NCI-H1092 treated with DMSO at 0.1 percent for 48 hours (cell line): Measurements from ENCODE around the gene RNF10.
"Not testable (repeated sequence)": the region's sequence is repeated elsewhere in the genome, so short reads cannot be mapped to it uniquely, and the experiment has no call there.

Experiments
- DNase-seq: peaks from one replicate; lab custom pipeline; 2025; lab: John Stamatoyannopoulos, UW

Gene RNF10

DNA sequence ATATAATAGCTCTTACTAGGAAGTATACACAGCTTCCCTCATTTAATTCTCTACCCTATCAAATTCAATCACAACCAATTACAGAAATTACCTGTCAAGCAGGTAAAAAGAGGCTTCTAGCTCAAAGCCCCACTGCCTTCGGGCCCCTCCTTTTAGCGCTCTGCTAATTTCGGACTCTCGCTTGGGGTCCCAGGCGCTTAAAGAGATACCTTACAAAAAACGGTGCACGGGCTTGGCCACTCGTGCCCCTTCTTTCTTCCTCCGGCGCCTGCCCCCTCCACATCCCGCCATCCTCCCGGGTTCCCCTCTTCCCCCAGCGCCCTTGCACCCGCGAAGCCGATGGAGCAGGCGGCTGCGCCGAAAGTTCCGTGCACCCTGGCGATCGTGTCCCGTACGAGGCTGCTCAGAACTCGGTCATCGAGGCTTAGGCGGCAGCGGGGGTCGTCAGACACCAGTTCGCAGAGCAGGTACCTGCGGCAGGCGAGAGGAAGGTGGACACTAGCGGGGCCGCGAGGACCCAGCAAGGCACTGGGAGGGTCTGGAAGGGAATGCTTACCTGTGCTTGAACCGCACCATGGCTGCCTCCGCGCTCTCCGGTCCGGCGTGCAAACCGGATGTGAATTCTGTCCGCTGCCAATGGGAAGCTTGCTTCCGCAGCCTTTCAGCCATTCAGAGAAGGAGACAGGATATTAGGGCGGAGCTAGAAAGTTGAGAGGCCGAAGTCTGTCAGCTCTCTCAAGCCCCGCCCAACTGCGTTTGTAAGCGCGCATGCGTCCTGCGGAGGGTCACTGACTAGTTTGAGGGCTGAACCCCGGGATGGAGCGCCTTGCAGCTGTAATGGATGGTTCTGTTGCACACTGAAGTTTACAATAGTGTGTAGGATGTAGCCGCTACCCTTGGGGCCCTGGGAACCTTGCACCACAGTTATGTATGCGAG lies 46.9 kb downstream of the RNF10 start, which contains the start of gene POP5:
Gene POP5 (minus strand): TSS at position 616 of the 937 bp plus-strand sequence. CDS start 40 bp downstream, at position 576.
- DNase-seq = peak; percentile 97

DNA sequence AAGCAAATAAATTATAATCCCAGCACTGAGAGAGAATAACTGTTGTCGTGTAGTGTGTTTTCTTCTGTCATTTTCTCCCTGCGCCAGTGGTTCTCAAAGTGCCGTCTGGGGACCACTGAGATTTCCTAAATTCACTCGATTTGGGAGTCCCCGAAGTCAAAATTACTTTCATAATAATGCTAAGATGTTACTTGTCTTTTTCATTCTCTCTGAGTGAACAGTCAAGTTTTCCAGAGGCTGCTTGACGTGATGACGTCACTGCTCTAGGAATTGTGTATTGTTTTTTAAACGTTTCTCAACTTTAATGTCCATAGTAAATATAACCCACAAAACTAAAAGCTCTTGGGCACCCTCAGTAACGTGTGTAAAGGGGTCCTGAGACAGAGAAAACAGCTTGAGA lies 47.8 kb downstream of the RNF10 start:
- DNase-seq = no peak

DNA sequence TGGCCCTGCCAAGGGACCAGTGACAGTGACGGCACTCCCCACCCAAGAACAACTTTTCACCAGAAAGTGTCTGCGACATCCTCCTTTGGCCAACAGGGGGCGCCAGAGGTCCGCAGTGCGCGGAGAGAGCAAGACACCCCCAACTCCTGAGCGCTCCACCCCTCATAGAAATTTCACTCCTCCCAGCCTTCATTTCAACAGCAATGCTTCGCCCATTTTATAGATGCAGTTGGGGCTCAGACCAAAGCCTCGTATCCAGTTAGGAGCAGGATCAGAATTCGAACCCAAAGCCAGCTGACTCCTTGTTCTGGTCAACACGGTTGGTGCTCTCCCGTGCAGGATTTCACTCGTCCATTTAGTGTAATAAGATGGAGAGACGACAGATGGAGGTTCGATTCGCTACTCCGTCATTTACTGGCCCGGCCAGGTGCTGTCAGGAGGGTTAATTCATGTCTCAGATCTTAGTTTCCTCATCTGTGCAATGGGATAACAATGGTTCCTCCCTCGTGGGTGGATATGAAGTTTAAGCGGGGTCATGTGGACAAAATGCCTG lies 49.4 kb downstream of the RNF10 start:
- peak; percentile 29 for DNase-seq

DNA sequence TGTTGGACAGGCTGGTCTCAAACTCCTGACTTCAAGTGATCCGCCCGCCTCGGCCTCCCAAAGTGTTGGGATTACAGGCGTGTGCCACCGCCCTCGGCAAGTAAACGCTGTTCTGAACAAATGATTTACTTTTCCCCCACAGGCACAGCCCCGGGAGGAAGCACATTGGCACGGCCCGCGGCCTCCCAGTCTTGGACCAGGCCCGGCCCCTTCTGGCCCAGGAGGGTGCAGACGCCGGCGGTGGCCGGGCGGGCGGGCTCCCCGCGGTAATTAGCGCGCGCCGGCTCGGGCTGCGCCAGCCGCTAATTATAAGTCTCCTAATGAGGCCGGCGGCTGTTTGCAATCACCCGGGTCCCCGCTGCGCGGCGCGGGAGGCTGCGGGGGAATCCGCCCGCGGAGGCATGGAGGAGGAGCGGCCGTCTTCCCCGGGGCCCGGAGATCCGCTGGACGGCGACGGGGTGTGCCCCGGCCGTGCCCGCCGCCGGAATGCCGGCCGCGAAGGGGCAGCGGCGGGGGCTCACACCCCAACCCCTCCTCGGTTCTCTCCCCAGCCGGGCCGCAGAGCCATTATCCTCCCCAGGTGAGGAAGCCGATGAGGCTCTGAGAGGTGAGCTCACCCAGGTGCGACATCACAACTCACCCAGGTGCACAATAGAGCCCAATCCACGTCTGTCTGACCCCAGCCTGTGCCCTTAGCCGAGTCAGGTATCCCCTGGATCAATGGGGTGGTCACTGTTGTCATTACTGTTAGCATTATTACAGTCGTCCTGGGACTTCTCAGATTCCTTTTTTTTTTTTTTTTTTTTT lies 50.4 kb downstream of the RNF10 start:
- no peak for DNase-seq

DNA sequence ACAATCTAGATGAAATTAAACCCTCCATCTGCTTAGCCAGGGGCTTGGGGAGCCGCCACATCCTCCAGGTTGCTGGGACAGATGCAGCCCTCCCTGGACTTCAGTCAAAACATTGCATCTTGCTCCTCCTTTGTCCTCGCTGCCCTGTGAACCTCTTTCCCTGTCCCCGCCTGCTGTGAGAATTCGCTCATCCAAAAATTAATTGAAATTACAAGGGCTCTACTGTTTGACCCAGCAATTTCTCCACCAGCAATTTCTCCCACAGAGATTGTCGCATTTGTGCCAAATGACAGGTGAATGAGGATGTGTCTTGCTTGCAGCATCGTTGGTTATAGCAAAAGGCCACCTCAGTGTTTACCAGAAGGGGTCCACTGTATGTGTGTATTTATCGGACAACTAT lies 52.0 kb downstream of the RNF10 start:
- no peak for DNase-seq

DNA sequence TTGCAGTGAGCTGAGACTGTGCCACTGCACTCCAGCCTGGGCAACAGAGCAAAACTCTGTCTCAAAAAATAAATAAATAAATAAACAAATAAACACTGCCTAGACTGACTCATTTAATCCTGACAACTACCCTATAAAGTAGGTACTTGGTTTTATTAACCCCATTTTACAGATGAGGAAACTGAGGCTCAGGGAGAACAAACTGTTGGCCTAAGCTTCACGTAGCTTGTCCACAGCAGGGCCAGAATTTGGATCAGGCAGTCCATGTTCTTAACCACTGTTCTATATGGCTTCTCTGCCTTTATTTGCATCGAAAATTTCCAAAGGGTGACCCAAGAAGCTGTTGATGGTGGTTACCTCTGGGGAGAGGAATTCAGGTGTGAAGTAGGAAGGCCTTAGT lies 52.7 kb downstream of the RNF10 start:
- DNase-seq = no peak

DNA sequence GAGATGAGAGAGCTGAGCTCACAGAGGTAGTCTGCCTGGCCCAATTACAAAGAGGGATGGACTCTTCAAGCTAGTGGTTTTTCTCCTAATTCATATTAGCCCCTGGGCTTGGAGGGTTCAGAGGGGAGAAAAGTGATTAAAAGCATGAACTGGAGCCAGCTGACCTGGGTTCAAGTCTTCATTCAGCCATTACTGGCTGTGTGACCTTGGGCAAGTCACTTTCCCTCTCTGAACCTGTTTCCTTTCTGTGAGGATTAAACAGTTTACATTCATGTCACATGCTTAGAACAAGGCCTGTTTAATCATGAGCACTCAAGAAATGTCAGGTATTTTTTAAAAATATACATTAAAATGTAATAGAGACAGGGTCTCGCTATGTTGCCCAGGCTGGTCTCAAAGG lies 54.2 kb downstream of the RNF10 start:
- no peak for DNase-seq

DNA sequence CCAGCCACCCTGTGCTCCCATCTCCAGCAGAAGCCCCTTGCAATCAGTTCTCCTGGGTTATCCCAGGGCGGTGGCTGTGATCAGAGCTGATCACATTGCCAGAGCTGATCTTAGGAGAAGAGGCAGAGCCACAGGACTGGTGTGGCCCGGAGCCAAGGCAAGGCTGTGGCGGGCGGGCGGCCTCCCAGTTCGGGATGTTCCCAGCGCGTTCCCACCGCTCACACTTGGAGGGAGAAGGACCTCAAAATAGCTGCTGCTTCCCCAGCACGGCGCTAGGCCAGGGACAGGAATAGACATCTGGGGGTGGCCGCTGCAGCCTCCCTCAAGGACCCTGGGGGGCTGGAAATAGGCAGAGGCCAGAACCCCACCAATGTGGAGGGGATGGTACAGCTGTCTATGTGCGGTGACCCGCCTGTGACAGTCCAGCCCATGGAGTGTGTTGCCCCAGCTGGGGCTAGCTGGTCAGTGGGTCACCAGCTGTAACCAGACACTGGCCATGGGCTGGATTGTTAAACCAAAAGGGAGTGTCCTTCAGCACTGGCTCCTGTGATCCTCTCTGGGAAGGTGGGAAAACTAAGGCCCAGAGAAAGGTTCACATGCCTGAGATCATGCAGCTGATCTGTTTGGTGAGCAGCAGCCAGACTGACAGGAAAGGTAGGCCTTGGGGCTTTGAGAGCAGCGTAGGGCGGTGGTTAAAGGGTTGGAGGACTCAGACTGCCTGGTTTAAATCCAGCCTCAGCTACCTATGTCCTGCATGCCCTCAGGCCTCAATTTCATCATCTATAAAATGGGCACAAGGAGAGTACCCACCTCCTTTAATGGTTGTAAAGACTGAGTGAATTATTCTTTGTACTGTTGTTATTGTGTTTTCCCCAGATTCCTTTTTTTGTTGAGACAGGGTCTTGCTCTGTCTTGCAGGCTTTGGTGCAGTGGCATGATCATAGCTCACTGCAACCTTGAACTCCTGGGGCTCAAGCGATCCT lies 55.1 kb downstream of the RNF10 start:
- no peak for DNase-seq

DNA sequence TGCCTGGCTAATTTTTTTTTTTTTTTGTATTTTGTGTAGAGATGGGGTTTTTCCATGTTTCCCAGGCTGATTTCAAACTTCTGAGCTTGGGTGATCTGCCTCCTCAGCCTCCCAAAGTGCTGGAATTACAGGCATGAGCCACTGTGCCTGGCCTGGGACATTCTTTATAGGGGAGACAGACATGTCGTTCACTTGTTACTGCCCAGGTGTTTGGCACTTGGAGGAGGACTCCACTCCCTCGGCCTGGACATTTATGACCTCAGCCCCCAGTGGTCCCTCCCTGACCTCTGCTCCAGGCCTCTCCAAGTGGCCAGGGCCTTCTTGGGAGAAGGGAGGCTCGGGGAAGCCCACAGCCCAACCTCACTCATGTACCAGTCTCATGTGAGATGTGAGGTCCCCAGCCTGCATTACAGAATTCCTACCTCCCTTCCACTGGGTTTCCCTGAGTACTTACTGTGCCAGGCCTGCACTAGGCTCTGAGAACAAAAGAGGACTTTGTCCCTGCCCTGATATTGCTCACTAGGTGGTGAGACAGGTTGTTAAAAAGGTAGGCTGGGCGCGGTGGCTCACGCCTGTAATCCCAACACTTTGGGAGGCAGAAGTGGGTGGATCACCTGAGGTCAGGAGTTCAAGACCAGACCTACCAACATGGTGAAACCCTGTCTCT lies 56.7 kb downstream of the RNF10 start:
- no peak for DNase-seq

DNA sequence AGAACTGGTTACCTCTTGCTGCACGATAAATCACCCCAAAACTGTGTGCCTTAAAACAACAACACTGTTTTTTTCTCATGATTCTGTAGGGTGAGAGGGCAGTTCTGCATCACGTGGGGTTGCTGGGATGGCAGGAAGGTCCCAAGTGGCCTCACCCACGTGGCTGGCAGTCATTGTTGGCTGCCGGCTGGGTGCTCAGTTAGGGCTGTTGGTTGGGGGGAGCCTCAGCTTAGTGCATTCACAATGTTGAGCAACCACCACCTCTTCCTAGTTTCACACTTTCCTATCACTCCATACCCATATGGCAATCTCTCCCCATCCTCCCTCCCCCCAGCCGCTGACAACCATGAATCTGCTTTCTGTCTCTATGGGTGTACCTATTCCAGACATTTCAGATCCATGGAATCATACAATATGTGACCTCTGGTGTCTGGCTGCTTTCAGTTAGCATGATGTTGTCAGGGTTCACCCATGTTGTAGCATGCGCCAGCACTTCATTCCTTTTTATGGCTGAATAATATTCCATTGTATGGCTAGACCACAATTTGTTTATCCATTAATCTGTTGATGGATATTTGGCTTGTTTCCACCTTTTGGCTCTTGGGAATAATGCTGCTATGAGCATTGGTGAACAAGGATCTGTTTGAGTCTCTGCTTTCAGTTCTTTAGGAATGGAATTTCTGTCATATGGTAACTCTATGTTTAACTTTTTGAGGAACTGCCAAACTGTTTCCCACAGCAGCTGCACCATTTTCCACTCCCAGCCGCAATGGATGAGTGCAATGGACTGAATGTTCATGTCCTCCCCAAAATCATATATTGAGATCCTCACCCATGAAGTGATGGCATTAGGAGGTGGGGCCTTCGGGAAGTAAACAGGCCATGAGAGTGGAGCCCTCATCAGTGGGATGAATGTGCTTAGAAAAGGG lies 58.2 kb downstream of the RNF10 start:
- DNase-seq = no peak

DNA sequence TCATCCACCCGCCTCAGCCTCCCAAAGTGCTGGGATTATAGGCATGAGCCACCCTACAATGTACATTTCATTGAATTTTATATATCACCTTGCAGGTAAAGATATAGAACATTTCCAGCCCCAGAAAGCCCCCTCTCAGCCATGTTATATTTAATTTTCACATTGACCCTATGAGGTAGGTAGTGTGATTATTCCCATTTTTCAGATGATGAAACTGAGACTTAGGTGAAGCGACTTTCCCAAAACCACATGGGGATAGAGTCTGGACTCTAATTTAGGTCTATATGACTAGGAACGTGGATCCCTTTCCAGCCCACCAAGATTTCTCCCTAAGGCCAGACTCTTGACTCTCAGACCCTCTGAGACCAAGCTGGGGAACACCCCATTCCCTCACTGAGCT lies 62.7 kb downstream of the RNF10 start:
- DNase-seq = no peak

DNA sequence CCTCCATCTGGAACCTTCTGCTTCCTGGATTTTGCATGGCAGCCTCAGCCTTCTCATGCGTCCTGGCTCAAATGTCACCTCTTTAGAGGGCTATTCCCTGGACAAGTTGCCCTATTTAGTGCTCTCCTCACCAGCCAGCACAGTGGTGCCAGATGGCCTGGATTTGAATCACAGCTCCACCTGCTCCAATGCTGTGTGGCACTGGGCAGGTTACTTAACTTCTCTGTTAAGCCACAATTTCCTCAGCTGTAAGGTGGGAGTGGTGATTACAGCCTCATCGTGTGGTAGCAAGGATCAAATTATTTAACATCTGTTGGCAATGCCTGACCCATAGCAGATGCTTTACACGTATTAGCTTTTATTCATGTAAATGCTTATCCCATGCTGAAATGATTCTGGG lies 63.7 kb downstream of the RNF10 start:
- DNase-seq = no peak

DNA sequence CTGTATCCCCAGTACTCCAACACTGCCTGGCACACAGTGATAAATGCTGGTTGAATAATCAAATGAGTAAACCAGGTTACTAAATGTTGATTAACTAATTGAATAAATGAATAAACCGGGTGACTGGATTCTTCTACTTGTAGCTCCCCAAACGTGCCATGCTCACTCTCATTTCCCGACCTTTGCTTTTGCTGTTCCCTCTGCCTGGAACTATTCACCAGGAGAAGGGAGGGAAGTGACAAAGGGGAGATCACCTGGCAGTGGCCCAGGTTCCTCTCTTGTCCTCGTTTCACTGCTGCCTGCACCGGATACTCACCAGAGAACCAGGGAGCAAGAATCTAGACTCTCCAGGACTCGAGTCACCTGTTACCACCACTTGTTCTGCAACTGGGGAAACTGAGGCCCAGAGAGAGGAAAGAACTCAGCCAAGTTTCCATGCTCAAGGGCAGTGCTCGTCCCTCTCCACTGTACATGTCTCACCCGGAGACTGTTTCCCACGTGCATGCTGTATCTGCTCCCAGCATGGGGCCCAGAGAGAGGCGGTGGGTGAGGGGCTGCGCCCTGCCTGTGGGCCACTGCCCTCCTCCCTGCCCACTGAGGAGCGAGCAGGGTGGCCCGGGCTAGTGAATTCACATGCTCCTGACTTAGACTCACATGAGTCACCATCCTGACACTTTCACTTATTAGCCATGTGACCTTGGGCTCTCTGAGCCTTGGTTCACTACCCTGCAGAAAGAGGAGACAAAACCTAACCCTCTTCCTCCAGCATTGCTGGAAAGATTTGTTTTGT lies 64.7 kb downstream of the RNF10 start:
- no peak for DNase-seq

DNA sequence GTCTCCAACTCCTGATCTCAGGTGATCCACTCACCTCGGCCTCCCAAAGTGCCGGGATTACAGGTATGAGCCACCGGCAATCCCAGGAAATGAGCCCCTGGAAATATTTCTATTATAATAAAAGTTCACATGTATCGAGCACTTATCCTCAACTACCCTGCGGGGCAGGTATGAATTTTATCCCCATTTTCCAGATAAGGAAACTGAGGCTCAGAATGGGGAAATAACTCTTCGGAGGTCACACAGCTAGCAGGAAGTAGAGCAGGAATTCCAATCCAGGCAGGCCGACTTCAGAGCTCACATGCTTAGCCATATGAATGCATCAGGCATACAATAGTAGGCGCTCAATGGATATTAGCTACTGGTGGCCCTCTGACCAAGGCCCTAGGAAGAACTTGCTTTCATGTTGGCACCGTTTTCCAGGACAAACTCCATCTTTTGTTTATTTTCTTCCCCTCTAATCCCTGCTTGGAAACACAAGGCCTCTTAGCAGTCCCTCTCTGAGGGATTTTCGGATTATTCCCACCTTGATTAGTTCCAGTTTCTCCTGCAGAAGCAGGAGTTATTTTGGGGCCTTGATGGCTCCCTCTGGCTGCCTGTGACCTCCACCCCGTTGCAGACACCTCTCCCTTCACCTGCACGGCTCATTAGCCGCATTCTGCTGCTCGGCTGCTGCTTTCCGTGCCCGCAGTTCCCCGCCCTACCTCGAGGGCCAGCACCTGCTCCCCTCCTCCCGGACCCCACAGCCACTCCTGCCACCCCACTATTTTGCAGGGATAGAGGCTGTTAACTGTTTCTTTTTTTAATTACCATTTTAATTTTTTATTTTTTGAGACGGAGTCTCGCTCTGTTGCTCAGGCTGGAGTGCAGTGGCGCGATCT lies 65.8 kb downstream of the RNF10 start:
- DNase-seq = no peak

DNA sequence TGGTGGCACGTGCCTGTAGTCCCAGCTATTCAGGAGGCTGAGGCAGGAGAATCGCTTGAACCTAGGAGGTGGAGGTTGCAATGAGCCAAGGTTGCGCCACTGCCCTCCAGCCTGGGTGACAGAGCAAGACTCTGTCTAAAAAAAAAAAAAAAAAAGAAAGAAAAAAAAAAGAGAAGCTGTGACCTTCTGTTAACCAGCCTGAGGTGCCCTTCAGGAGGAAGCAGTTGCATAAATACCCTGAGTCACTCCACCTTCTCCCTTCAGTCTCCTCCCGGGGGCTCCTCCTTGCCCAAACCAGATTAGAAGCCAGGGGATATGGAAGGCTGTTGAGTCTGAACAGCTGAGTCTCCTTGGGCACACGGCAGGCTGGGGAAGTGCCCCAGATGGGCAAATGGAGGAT lies 68.3 kb downstream of the RNF10 start:
- DNase-seq = not testable (repeated sequence)

DNA sequence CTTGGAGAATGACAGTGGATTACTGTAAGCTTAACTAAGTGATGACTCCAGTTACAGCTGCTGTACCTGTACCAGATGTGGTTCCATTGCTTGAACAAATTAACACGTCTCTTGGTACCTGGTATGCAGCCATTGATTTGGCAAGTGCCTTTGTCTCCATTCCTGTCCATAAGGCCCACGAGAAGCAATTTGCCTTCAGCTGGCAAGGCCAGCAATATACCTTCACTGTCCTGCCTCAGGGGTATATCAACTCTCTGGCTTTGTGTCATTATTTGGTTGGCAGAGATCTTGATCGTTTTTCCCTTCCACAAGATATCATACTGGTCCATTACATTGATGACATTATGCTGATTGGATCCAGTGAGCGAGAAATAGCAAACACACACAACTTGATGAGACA lies 76.4 kb downstream of the RNF10 start:
- DNase-seq = no peak

DNA sequence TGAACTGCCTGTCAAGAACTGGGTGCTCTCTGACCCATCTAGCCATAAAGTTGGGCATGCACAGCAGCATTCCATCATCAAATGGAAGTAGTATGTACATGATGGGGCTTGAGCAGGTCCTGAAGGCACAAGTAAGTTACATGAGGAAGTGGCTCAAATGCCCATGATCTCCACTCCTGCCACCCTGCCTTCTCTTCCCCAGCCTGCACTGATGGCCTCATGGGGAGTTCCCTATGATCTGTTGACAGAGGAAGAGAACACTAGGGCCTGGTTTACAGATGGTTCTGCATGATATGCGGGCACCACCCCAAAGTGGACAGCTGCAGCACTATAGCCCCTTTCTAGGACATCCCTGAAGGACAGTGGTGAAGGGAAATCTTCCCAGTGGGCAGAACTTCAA lies 77.4 kb downstream of the RNF10 start:
- not testable (repeated sequence) for DNase-seq

DNA sequence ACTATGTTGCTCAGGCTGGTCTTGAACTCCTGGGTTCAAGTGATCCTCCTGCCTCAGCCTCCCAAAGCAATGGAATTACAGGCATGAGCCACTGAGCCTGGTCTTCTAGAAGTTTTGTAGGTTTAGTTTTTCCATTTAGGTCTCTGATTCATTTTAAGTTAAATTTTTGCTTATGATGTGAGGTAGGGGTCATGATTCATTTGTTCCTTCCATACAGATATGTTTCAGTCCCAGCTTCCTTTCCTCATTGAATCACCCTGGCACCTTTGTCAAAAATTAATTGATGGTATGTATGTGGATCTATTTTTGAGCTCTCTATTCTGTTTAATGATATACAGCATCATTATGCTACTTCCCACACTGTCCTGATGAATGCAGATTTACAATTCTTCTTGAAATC lies 80.7 kb downstream of the RNF10 start:
- no peak for DNase-seq
